ENCODE measurements around the gene HS1BP3.
A peak's percentile ranks its signal among the peaks of the same experiment; 100 is the strongest.

- TF ChIP-seq CTCF (IDR thresholded peaks at IDR 0.05 in 4 of 5, conservative IDR thresholded peaks at IDR 0.05 in 1 of 5): no peak
- peak in 1 of 2 donors; percentile 33 for TF ChIP-seq POLR2A (IDR thresholded peaks at IDR 0.05)
Observed at GRCh38 chr2:20568501-20569463, 82.1 kb downstream of the HS1BP3 start.

Data from gastrocnemius medialis (tissue), 4 donors.